GM21723 (cell line): ENCODE measurements around the gene SMIM5.
"Not testable (repeated sequence)": the region's sequence is repeated elsewhere in the genome, so short reads cannot be mapped to it uniquely, and the experiment has no call there.

Source experiments
- ATAC-seq: cut with Tn5 transposase; IDR thresholded peaks from one replicate; pipeline ENCODE4 v1.9.1; 2021; ENCODE audit warnings: mild to moderate bottlenecking, moderate library complexity; ENCODE audit not compliant: unreplicated experiment

SMIM5 gene

DNA sequence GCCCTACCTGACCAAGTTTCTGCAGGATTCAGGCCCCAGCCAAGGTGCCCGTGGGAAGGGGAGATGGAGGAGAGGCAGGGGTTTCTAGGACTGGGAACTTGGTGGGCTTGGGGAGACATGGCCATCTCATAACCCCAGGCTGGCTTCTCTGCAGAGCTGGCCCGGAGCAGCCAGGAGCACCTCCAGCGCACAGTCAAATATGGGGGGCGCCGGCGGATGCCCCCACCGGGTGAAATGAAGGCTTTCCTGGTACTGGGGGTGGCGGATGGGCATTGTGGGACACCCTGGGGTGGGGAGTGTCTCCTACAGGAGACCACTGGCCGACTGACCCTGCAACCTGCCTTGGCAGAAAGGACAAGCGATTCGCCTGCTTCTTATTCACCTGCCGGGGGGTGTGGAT lies 9.2 kb upstream of the SMIM5 start:
- ATAC-seq, result no peak

- ATAC-seq, result no peak
These were observed 8.4 kb upstream of the SMIM5 start for GRCh38 chr17:75624714-75625345.

DNA sequence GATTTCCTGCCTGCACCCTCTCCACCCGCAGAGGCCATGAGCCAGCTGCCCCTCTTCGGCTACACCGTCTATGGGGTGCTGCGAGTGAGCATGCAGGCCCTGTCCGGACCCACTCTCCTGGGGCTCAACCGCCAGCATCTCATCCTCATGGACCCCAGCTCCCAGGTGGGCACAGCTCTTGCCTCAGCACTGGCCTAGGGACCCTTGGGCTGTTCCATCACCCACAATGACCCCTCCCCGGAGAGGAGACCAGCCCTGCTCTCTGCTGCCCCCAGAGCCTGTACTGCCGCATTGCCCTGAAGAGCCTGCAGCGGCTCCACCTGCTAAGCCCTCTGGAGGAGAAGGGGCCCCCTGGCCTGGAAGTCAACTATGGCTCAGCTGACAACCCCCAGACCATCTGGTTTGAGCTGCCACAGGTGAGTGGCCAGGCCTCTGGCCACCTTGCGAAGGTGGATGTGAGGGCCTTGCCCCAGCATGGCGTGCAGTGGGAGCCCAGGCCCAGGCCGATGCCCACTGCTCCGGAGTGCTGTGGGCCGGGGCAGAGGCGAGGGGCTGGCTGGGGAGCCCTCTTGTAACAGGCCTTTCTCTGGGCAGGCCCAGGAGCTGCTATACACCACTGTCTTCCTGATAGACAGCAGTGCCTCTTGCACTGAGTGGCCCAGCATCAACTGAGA lies 7.3 kb upstream of the SMIM5 start:
- no peak for ATAC-seq

GRCh38 chr17:75626496-75627038 lies 6.7 kb upstream of the SMIM5 start:
- ATAC-seq, result no peak

- ATAC-seq, result no peak
These were observed 6.1 kb upstream of the SMIM5 start for GRCh38 chr17:75627094-75627493.

DNA sequence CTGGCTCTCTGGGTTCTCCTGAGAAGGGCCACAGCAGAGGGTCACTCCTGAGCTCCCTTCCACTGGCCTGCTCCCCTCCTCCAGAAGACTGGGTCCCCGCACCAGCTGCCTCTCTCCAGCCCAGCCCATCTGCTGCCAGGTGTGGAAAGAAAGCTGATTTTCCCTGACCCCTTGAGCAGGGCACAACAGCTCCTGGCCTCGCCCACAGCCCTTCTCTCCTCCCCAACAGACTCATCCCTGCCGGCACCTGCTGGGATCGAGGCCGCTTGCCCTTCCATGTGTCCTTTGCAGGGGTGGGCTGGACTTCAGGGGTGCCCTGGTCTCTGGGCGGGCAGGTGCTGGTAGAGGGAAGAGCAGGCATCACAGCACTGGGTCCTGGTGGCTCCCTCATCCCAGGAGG lies 4.8 kb upstream of the SMIM5 start:
- no peak for ATAC-seq

DNA sequence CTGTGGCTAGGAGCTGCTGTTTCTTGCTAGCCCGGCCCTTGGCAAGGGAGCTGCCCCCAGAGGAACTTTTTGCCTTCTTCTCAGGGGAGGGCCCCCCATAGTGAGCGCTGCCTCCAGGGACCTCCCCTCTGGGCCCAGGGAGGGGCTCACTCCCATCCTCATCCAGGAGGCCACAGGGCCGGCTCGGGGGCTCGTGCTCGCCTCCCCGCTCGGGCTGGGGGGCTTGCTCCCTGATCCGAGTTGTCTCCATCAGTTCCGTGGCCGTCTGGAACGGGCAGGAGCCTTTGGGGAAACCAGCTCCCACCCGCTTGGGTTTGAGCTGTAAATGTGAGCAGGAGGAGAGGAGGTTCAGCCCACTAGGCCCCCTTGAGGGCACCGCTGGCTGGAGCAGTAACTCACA lies 4.1 kb upstream of the SMIM5 start:
- ATAC-seq, result no peak

DNA sequence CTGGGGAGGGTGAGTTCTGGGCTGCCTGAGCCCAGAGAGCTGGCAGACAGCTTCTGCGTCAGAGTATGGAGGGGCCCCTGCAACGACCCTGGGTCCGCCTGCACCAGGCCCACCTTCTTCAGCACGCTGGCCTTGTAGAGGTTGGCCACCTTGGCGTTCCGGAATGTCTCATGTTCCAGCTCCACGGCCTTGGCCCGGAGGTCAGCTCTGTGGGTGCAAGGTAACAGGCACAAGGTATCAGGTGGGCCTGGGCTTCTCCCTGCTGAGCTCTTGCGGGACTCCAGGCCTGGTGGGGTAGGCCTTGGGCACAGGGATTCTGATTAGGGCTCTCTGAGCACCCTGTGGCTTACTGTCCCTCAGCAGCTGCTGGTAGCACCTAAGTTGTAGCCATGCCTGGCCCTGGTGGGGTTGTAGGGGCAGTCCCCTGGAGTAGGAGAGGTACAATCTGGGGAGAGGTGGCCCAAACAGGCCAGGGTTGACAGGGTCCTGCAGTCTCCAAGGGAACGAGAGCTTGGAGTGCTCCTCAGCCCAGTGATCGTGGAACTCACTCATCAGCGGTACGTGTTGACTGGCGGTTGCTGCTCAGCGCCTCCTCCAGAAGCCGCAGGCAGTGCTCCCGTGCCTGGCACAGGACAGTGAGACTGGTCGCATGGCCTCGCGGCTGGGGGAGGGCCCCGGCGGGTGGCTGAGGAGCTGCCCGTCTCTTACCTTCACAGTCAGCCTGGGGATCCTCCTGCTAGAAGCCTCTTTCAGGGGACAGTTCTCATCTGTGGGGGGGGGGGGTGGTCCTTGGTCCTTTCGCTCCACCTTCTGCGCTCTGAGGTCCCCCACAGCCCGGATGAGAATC lies 2.9 kb upstream of the SMIM5 start:
- ATAC-seq, result no peak

GRCh38 chr17:75631353-75631752 lies 1.9 kb upstream of the SMIM5 start:
- no peak for ATAC-seq

GRCh38 chr17:75632428-75632827 lies 806 bp upstream of the SMIM5 start:
- no peak for ATAC-seq

DNA sequence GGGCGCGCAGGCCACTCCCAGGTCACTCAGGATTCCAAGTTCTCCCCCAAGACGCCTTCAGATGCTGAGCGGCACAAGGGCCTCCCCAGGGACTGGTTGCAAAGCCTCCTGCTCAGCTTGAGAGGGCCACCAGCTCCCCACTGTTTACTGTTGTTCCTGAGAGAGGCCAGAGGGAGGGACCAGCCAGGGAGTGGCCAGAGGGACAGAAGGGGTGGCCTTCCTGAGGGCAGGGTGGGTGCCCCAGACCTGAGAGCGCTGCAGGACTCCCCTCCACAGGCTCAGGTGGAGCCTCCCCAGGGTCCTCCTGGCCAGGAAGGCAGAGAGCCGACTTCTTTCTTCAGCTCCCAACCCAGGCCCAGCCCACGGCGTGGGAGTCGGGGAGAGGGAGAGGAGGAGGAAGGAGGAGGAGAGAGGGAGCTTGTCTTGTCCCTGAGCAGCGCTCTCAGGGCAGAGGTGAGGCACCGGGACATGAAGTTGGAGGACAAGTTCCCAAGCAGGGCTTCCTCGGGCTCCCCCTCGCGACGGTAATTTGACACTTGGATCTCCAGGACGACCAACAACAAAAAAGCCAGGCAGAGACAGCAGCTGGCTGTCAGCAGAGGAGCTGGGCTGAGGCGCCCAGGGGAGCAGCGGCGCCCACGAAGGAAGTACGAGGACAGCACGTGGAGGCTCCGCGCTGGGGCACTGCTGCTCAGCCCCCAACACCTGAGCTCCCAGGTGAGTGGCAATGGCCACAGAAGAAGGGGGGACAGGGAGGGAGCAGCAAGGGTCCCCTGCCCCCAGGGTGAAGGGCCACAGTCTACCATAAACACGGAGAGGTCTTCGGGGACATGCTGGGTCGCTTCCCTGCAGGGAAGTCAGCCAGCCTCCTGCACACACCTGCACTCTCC lies 497 bp downstream of the SMIM5 start:
- no peak for ATAC-seq

GRCh38 chr17:75634376-75634740 lies 1.1 kb downstream of the SMIM5 start:
- no peak for ATAC-seq

DNA sequence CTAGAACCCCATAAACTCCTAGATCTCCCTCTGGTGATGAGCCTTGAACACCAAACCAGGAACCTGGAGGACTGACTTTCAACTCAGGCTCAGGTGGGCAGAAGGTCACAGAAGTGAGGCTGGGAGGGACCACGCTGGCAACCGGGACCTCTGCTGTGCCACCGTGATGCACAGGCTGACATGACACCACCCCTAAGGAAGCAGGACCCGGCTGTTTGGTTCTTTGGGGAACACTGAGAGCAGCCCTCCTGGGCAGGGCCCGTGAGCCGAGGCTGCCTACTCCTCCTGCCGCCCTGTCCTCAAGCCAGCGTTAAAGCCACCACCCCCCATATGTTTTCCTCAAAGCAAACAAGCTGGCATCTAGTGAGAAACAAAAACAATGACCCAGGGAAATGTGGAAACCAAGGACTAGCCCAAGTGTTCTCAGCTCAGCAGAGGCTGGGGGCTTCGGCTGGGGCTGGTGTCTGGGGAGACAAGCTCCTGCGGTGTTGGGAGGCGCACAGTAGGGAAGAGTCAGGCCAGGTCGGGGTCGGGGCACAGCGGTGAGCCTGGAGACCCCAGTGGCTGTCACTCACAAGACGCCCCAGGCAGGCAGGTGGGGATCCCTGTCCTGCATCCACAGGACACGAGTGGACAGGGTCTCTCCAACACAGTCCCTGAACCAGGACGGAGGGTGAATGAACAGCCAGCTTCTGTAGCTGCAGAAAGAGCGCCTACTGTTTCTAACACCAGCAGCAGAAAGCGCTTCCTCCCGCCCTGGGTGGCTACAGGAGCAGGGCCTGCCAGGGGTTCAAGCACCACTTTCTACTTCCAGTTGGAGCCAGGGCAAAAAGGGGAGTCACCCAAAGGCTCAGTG lies 1.7 kb downstream of the SMIM5 start:
- no peak for ATAC-seq

- no peak for ATAC-seq
These were observed 2.5 kb downstream of the SMIM5 start for GRCh38 chr17:75635610-75636202.

DNA sequence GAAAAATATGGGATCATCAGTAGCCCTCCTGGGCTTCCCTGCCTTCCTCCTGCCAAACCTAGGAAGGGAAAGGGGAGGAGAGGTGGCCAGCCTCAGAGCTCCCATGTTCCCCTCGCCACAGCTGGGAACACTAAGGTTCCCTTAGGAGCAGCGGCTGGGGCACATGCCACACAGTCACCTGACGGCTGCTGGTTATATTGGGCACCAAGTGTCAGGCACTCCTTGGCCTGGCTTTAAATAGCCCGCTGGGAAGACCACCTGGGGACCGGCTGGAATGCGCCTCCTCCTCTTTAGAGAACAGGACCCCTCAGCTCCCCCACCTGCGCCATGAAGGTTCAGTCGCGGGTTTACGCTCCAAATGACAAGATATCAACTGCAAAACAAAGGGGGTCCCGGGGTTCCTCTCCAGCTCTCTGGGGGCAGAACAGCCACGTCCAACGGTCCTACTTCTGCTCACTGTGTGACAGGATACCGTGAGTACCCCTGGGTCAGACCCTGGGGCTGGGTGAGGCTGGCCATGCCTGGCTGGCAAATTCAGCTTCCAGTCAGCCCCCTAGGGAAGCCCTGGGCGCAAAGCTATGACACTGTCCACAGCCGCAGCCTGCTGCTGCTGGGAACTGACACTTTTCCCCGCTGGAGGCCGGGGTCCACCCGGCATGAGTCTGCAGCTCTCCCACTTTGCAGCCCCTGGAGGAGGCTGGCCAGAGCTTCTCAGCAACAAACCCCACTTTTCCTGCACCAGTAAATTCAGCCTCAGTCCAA lies 3.3 kb downstream of the SMIM5 start:
- ATAC-seq, result no peak

DNA sequence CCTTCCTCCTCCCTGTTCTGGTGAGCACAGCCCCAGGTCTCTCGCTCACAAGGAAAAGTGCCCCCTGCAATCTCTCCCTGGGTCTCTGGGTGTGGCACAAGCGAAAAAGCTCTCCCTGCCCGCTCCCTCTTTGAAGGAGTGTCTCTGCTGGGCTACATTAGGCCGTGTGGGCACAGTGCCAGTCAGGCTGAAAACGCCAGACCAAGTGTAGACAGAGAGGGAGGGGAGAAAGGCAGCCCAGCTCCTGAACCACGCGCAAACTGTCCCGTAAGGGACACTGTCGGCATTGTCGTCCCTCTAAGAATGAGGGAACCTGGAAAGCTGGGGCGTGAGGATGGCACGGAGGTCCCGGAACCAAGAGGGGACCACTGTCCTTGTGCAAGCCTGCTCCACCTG lies 3.9 kb downstream of the SMIM5 start:
- no peak for ATAC-seq

DNA sequence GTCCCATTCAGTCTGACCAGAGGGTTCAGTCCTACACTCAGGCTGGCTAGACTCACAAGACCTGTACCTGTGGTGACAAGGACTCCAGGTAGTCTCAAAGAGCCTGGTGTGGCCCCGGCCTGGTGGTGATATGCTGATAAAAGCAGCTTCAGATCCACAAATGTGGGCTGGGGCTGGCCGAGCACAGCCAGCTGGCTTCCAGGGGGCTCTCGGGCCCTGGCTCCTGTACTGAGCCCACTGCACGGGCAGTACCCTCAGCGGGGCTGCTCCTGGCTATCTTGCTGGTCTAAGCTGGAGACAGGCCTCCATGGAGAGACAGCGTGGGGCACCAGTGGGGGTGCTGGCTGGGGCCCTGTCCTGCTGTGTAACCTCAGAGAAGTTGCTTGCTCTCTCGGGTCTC lies 4.3 kb downstream of the SMIM5 start:
- no peak for ATAC-seq

DNA sequence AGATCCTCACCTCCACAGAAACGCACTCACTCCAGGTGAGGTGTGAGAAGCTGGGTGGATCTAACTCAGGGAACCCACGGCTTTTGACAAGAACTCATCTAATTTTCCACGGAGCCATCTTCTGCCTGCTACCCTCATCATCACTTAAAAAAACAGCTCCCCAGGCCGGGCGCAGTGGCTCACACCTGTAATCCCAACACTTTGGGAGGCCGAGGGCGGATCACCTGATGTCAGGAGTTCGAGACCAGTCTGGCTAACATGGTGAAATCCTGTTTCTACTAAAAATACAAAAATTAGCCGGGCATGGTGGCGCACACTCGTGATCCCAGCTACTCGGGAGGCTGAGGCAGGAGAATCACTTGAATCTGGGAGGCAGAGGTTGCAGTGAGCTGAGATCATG lies 4.8 kb downstream of the SMIM5 start:
- not testable (repeated sequence) for ATAC-seq

DNA sequence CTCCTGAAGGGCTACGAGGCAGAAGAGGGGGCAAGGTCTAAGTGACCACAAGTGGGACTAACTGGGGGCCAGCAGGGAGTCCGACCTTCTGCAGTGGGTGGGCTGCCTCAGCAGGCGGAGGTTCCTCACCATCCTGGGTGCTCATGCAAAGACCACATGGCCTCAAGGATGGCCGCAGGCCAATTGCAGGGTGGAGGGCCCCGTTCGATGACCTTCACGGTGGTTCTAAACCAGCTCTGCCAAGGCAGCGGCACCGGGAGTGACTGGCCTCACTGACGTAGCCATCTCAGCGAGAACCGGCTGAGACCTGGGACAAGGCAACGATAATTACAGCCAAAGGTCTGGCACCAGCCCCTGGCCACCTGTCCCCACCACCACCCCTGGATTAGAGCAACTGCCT lies 5.7 kb downstream of the SMIM5 start:
- no peak for ATAC-seq
